HG03108 (cell line): ENCODE measurements around the gene IDNK.

Experiments
- ATAC-seq: cut with Tn5 transposase; IDR thresholded peaks from one replicate; pipeline ENCODE4 v1.9.1; 2021; ENCODE audit warnings: moderate library complexity; ENCODE audit not compliant: unreplicated experiment

Gene IDNK

GRCh38 chr9:83681490-83681889 lies 58.5 kb downstream of the IDNK start:
- no peak for ATAC-seq

- no peak for ATAC-seq
Observed at GRCh38 chr9:83688921-83689320, 66.0 kb downstream of the IDNK start.

- ATAC-seq = no peak
Observed at GRCh38 chr9:83691492-83691891, 68.5 kb downstream of the IDNK start.
